PFSK-1 (cell line): ENCODE data around the gene GRK5.
A peak's percentile ranks its signal among the peaks of the same experiment; 100 is the strongest.

Experiments used
- FOXP2 ChIP-seq: optimal IDR thresholded peaks from 2 replicates; pipeline ENCODE3; 2011; ENCODE audit warnings: borderline replicate concordance, control low read depth, inconsistent platforms; ENCODE audit not compliant: insufficient read depth; ENCODE audit errors: extremely low read length, extremely low read depth
- POLR2AphosphoS5 ChIP-seq: IDR thresholded peaks from 2 replicates; pipeline ENCODE4 v1.6.1; 2012; ENCODE audit warnings: low read depth, mild to moderate bottlenecking, control low read depth, low read length, moderate library complexity
- REST ChIP-seq, 2 experiments: IDR thresholded peaks; 2 replicates each; pipeline versions ENCODE4 v1.6.1 to v1.8.0; 2011 to 2012; ENCODE audit warnings: low read depth in 2 of 2, low read length in 2 of 2, control low read depth in 1 of 2, inconsistent platforms in 1 of 2, mild to moderate bottlenecking in 1 of 2, moderate library complexity in 1 of 2; ENCODE audit not compliant: insufficient read depth in 1 of 2
- SIN3A ChIP-seq: IDR thresholded peaks from 2 replicates; pipeline ENCODE4 v1.6.1; 2012; ENCODE audit warnings: mild to moderate bottlenecking, low read length, moderate library complexity, borderline replicate concordance; ENCODE audit not compliant: insufficient read depth
- TAF1 ChIP-seq: IDR thresholded peaks from 2 replicates; pipeline ENCODE4 v1.6.1; 2012; ENCODE audit warnings: low read length, control low read depth, borderline replicate concordance; ENCODE audit not compliant: insufficient read depth

GRK5 gene

GRCh38 chr10:119207713-119208552 lies 562 bp downstream of the GRK5 start:
- peak; percentile 49; the same call in 1 of the 2 replicates for TF ChIP-seq SIN3A
- no peak for TF ChIP-seq FOXP2
- TF ChIP-seq TAF1: 0 out of 2 replicates have a peak, but pooled peaks have one; percentile 50

- TF ChIP-seq FOXP2: no peak
- no peak for TF ChIP-seq SIN3A
- no peak for TF ChIP-seq POLR2AphosphoS5
- no peak for TF ChIP-seq TAF1
- TF ChIP-seq REST (IDR thresholded peaks at IDR 0.05; ENCODE audit: insufficient read depth in 1 of 2, low read depth in 2 of 2, low read length in 2 of 2): no peak
Measured at GRCh38 chr10:119208553-119208940, 1.2 kb downstream of the GRK5 start.

- no peak for TF ChIP-seq POLR2AphosphoS5
- TF ChIP-seq SIN3A: peak; percentile 70; the same call in 1 of the 2 replicates
- TF ChIP-seq FOXP2: peak; percentile 26
- no peak for TF ChIP-seq REST (IDR thresholded peaks at IDR 0.05; ENCODE audit: insufficient read depth in 1 of 2, low read depth in 2 of 2, low read length in 2 of 2)
- TF ChIP-seq TAF1: no peak
Measured at GRCh38 chr10:119209035-119209735, 1.8 kb downstream of the GRK5 start.

- TF ChIP-seq TAF1 (no peak), FOXP2 (no peak), POLR2AphosphoS5 (no peak), REST (IDR thresholded peaks at IDR 0.05; ENCODE audit: insufficient read depth in 1 of 2, low read depth in 2 of 2, low read length in 2 of 2) (no peak), SIN3A (no peak)
Measured at GRCh38 chr10:119209736-119210355, 2.5 kb downstream of the GRK5 start.

GRCh38 chr10:119210633-119211032 lies 3.3 kb downstream of the GRK5 start:
- no peak for TF ChIP-seq FOXP2
- no peak for TF ChIP-seq SIN3A
- TF ChIP-seq REST (IDR thresholded peaks at IDR 0.05; ENCODE audit: insufficient read depth in 1 of 2, low read depth in 2 of 2, low read length in 2 of 2): no peak
- no peak for TF ChIP-seq TAF1
- TF ChIP-seq POLR2AphosphoS5: no peak
